ENCODE measurements around the gene ENAM.

The ENAM gene, protein sequence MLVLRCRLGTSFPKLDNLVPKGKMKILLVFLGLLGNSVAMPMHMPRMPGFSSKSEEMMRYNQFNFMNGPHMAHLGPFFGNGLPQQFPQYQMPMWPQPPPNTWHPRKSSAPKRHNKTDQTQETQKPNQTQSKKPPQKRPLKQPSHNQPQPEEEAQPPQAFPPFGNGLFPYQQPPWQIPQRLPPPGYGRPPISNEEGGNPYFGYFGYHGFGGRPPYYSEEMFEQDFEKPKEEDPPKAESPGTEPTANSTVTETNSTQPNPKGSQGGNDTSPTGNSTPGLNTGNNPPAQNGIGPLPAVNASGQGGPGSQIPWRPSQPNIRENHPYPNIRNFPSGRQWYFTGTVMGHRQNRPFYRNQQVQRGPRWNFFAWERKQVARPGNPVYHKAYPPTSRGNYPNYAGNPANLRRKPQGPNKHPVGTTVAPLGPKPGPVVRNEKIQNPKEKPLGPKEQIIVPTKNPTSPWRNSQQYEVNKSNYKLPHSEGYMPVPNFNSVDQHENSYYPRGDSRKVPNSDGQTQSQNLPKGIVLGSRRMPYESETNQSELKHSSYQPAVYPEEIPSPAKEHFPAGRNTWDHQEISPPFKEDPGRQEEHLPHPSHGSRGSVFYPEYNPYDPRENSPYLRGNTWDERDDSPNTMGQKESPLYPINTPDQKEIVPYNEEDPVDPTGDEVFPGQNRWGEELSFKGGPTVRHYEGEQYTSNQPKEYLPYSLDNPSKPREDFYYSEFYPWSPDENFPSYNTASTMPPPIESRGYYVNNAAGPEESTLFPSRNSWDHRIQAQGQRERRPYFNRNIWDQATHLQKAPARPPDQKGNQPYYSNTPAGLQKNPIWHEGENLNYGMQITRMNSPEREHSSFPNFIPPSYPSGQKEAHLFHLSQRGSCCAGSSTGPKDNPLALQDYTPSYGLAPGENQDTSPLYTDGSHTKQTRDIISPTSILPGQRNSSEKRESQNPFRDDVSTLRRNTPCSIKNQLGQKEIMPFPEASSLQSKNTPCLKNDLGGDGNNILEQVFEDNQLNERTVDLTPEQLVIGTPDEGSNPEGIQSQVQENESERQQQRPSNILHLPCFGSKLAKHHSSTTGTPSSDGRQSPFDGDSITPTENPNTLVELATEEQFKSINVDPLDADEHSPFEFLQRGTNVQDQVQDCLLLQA

DNA sequence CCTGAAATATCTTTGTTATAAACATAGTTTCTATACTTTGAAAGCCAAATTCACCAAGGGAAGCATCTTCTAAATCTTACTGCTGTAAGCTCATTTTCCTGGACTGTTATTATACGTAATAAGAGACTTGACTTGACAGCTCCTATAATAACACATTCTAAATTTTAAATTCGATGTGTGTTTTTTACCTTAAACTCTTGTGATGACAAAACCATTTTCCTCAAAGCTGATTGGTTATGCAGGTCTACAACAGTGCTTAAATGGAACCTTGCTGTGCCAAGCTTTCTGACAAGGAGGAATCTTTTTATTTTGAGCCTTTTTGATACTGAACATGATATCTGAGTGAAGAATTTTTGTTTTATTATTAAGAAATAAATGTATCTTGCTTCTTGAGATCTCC lies at the start of gene ENAM:
Gene ENAM (plus strand): TSS at position 301 of the 400 bp plus-strand sequence. CDS start 757 bp downstream, outside the sequence.
- no peak for DNase-seq (ENCODE audit: low read depth)

DNA sequence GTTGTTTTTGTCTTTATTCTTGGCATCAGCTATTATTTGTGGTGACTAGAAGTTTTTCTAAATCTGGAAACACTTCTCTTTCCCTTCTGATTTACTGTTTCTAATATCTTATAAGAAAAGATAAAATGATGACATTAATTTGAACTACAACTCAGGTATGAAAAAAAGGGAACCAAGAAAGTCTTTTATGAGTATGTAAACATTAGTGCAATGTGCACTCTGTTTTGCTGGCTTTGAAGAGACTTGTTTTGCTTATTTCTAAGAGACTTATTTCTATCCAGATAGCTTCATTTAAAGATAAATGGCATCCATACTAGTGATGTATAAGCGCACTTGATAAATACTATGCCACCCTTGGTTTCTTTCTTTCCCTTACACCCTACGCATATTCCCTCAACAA lies 46.6 kb upstream of the ENAM start:
- DNase-seq (ENCODE audit: low read depth), result no peak

DNA sequence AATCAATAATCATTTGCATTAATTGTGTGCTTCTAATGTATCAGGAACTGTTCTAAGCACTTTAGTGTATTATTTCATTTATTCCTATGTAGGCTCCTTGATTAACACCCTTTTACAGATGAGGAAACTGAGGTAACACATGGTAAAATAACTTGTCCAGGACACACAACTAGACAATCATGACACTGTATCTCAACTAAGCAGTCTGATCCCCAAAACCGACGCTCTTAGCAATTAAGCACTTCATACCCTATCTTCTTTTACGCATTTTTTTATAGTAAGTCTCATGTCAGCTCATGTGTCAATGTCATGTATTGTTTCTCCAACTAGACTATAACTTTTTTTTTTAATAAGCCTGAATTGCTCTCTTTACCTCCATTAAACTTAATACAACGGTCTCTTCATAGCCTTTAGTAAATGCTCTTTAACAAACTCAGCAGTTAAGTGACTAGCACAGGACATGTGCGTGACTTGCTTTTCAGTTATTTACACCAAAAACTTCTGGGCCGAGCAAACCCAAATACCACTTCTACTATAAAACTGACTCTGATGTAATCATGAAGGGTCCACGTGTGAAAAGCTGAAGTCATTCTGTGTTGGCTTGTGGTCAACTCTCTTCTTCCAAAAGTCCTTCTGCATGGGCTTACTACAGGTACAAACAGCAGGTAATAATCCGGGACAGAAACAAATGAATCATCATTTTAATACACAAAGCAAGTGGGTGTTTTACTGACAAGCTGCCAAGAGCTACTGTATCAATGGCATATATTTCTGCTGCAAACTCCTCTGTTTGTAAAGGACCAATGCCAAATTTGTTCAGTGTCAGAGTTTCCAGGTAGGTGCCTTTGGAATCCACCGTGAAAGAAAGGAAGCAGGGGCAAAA lies 44.4 kb upstream of the ENAM start:
- DNase-seq (ENCODE audit: low read depth), result no peak

DNA sequence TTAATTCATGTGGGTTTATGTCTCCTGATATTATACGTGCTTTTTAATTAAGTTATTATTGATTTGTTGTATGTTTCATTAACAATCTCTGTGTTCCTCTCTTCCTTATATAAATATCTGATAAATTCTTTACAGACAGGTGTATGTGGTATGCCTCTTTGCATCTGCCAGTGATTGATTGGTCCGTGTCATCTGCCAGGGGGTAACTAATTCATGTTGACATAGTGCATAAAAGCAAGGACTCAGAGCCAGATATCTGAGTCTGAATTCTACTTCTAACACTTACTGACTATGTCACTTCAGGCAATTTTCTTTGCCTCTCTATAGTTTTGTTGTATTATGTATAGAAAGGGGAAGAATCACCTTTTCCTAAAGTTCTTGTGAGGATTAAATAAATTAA lies 41.7 kb upstream of the ENAM start:
- no peak for DNase-seq (ENCODE audit: low read depth)

DNA sequence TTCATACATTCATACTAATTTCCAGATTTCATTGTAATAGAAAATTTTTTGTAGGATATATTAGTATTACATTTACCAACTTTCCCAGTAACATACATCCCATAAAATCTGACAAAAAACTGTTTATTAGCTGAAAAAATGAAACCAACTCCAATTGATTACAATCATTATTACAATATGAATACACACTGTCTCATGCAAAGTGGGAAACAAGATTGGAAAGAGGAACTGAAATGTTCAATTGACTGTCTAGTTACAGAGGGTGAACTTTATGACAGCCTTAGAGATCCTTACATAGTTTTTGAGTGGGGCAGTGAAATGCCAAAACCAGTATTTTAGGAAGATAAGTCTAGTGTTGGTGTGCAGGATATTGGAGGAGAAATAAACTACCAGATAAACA lies 38.8 kb upstream of the ENAM start:
- DNase-seq (ENCODE audit: low read depth), result no peak

DNA sequence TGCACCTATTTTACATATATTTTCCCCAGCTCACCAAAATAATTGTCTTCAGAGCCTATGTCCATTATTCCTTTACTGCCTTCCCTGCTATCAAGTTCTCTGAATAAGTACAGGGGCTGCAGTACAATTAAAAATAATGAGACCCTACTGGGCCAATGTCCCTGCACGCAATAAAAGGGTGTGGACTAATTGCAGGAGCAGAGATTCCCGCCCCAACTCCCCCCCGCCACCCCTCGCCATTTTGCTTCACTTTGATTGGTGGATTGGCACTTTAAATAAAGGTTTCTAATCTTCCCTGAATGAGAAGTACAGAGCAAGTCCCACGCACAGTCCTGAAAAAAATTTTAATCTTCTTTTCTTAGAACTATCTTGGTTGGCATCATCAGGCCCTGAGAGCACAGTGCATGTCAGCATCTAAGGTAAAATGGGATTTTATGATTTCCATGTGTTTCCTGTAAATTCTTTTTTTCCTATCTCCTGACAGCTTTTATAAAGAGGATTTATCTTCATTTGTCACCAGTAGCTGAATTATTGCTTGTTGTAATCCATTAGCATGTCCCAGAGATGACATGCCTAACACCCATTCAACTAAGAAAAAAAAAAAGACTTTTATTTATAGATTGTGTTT lies 36.5 kb upstream of the ENAM start, which contains the start of gene AMBN:
Gene AMBN (plus strand): TSS at position 302 of the 628 bp plus-strand sequence. CDS start 103 bp downstream, at position 405.
- no peak for DNase-seq (ENCODE audit: low read depth)

DNA sequence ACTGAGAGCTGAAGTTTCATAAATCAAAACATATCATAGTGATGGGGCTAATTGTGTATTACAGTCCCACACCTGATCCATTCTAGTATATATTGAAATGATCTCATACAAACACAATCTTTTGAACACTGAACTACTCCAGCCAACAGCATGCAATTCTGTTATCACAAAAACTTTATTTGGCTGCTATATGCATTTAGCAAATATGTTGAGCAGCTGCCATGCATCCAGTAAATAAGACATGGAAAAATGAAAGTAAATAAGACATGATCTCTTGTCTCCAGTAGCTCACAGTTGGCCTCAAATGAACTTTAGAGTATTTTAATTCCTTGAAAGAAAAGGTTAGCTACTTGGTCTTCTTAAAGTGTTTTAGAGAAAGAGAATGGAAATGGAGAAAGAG lies 34.3 kb upstream of the ENAM start:
- no peak for DNase-seq (ENCODE audit: low read depth)

DNA sequence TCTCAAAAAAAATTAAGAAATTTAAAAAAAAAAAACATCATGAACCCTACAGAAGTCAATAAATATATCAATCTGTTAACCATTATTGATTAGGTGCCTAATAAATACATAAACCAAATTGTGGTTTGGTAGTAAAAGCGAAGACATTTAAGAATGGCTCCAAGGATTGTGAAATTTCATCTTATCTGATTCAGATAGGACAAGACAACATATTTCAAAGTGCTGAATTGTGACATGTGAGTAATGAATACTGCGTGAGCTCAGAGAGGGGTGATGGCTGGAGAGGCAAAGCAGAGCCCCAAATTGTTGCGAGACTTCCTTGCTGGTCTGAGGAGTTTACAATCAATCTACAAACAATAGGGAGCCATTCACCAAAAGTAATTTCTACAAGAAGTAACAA lies 28.2 kb upstream of the ENAM start:
- DNase-seq (ENCODE audit: low read depth), result no peak

DNA sequence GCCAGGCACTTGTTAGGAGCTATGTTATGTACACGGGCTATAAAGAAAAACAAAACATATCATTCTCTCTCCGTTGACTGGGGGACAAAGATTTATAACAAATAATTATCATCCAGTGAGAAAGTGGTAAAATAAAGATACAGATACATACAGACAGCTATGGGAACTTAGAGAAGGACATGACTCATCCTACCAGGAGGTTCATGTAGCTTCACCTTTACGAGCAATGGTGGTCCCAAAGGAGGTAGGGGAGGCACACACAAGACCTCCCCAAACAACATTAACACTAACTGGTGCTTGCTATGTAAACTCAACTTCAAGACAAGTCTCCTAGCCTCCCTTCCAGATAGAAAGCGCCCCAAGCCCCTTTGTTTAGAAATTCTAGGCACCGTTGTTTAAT lies 27.6 kb upstream of the ENAM start:
- DNase-seq (ENCODE audit: low read depth), result no peak

DNA sequence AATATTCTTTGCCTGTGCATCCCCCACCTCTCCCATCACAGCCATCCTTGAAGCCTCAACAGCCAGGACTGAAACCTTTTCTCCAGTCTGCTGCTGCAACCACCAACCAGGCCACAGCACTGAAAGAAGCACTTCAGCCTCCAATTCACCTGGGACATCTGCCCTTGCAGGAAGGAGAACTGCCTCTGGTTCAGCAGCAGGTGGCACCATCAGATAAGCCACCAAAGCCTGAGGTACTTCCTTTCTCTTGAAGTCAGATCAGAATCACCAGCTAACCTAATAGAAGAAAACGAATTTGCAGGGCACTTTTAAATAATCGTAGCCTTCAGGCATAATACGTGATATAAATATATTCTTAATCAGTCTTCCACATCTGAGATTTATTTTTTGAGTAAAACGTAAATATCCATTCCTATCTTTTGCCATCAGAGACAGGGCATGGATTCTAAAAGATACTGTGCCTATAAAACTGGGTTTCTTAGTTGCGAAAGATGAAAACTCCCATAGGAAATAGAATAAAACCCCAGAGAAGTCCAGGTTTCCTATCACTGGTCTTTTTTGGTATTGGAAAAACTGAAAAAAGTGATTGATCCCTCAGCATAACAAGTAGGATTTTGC lies 27.0 kb upstream of the ENAM start:
- peak; percentile 77 for DNase-seq (ENCODE audit: low read depth)

DNA sequence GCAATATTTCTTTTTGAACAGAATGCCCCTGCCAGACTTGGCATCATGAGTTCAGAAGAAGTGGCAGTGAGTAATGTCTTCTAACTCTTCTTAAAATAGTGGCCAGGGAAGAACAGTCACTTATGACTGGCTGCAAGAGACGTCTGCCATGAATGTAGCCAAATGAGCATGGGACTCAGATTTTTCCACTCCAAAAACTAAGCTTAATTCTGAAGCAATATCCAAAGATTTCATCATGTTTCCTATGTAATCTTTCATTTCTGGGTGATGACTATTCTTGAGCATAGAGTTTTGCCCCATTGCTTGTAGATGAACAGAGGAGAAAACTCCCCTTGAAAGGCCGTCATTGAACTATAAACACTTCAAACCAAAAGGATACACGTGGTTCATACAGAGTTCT lies 24.7 kb upstream of the ENAM start:
- peak; percentile 77 for DNase-seq (ENCODE audit: low read depth)

DNA sequence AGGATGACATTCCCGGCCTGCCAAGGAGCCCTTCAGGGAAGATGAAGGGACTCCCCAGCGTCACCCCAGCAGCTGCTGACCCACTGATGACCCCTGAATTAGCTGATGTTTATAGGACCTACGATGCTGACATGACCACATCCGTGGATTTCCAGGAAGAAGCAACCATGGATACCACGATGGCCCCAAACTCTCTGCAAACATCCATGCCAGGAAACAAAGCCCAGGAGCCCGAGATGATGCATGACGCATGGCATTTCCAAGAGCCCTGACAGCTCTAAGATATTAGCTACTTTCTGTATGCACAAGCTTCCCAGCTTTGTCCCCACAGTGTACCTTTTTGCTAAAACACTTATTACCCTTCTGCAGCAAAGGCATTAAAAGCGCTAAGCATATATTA lies 22.1 kb upstream of the ENAM start:
- peak; percentile 4 for DNase-seq (ENCODE audit: low read depth)

DNA sequence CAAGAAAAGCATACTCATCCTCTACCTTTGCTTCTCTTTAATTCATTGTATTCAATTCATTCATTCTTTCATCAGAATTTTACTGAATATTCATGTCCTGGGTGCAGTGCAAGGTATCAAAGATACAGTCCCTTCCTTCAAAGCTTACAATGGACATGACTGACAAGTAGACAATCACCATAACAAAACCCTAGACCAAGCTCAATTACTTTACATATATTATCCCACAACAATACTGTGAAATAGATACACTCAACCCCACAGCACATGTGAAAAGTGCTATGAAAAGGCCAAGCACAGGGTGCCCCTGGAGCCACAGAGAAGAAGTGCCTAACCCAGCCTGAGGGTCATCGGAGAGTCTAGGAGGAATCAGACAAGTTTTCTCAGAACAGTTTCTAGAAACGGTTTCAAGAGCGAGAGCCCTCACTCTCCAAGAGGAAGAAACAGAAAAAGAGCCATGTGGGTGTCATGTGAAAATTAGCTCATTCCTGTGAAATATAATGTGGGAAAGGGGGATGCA lies 21.1 kb upstream of the ENAM start:
- DNase-seq (ENCODE audit: low read depth), result no peak

DNA sequence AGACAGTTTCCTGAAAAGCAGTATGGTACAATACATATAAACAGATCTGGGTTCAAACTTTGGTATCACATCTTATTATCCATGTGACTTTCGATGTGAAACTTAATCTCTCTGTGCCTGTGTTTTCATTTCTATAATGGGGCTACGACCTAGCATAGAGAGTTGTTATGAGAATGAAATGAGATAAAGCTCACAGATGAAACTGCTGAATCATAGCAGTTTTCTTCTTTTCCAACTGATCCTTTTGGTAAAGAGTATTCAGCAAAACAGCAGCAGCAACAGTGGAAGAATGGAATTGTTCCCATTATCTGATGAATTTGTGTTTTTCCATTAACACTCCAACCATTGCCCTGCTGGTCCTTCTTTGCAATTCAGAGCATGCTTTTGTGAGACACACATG lies 20.2 kb upstream of the ENAM start:
- no peak for DNase-seq (ENCODE audit: low read depth)

DNA sequence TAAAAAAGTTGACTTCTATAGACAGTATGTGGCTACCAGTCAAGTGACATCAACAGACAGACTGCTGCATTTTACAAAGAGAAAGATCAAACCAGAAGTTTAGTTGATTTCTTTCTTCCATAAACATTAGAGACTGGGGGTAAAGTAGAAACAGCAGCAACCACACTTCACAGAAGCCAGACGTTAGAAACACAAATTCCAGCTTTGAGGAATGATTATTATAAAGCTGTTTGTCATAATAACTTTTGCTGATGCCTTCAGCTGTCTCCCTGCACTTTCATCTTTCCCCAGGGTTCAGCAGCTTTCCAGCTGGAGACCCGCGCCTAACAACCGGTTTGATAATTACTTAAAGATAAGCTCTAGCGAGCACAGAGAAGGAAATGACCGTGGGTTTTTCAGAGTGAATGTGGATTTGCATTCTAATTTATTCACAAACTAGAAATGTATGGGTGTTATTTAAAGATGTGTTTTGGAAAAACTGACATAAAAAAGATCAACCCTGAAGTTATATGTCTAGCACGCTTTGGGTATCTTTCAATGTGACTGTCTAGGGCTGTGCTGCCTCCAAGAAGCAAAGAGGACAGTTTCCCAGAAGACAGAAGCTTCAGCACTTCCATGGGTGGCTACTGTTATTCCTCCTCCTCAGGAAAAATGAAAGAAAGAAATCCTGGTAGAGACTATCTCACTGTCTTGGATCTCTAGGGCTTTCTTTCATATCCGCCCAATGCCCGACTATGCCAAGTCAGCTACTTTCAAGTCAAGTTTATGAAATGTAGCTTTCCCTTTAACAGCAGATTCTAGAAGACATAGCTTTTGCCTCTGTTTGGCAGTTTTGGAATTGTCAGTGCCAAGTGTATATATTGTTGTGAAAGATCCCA lies 15.0 kb upstream of the ENAM start:
- no peak for DNase-seq (ENCODE audit: low read depth)

DNA sequence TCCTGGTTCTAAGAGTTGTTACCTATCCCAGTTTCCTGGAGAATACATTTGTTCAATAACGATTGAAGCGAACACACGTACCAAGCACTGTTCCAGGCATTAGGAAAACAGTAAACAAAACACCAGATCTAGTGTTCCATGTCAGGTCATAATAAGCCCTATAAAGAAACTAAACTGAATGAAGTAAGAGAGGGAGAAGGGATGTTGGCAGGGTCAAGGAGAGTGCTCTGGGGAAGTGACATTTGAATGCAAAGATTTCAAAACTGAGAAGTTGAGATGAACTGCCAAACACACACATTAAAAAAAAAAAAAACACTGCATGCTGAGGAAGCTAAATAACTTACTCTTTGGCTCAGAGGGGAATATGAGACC lies 14.4 kb upstream of the ENAM start:
- DNase-seq (ENCODE audit: low read depth), result no peak

DNA sequence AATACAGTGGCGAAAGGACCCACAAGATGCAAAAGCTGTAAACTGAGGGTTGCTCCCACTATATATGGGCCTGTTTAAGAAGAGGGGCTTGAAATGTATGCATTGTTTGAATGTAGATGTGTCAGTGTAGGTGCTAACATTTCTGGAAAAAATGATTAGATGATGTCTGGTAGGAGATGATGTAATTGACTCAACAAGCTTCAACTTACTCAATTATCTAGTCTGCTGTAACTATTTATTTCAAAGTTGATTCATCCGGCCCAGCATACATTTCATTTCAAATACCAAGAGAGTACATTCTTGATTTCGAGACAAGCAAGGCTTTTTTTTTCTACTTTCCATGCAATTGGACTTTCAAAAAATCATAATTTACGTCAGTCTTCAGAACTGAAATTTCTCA lies 9.3 kb upstream of the ENAM start:
- DNase-seq (ENCODE audit: low read depth), result no peak

DNA sequence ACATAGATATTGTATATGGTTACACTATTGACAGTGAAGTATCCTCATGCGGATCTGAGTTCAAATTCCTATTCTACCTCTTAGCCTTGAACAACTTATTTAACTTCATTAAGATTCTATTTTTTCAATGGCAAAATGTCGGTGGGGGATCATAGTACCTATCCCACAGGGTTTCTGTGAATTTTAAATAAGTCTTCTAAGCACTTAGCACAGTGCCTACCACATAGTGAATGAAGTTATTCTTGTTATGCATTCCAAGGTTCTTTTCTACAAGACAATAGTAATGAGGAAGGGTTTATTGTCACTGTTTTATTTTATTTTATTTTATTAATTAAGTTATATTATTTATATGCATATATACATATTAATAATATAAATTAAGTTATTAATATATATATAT lies 8.8 kb upstream of the ENAM start:
- DNase-seq (ENCODE audit: low read depth), result no peak

DNA sequence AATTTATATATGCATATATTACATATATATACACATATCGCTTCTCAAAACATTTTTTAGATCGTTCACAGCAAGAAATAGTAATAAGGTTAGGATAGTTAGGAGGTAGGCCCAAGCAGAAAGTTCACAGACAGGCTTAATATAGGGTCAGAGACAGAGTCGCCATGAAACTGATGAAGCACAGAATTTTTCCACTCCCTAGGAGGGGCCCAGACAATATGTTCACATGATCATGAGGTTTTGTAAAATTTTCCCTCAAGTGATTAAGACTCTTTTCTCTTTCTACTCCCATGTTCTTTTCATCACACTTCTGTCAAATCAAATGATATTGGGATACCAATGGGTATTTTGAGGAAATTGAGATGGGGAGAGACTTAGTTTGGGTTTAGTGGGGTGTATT lies 5.2 kb upstream of the ENAM start:
- no peak for DNase-seq (ENCODE audit: low read depth)

Measured in iris pigment epithelial cell (primary cell).